ENCODE data around the gene AMOTL1. TPM values are rescaled to one million over a fixed set of nuclear protein-coding genes. Genes with fewer than 3 reads are reported as not detected.

AMOTL1 gene
- total RNA-seq, 4 donors from 2014 or later, result 32.0 to 67.6 (median 56.8) TPM

- no peak for TF ChIP-seq CTCF (IDR thresholded peaks at IDR 0.05)
- ATAC-seq (ENCODE audit: low FRiP score) (no peak), DNase-seq (ENCODE audit: low spot score) (no peak)
Measured at GRCh38 chr11:94853836-94854235, 85.7 kb downstream of the AMOTL1 start.

- ATAC-seq (ENCODE audit: low FRiP score) (no peak), DNase-seq (ENCODE audit: low spot score) (no peak)
- TF ChIP-seq CTCF (IDR thresholded peaks at IDR 0.05), result no peak
Measured at GRCh38 chr11:94854770-94855633, 86.8 kb downstream of the AMOTL1 start.

- TF ChIP-seq CTCF (IDR thresholded peaks at IDR 0.05), result no peak
- DNase-seq (ENCODE audit: low spot score) (no peak), ATAC-seq (ENCODE audit: low FRiP score) (no peak)
Measured at GRCh38 chr11:94855666-94856065, 87.5 kb downstream of the AMOTL1 start.

GRCh38 chr11:94856443-94856842, 88.3 kb downstream of the AMOTL1 start:
- ATAC-seq (ENCODE audit: low FRiP score), result no peak
- no peak for DNase-seq (ENCODE audit: low spot score)
- no peak for TF ChIP-seq CTCF (IDR thresholded peaks at IDR 0.05)

GRCh38 chr11:94857337-94857736, 89.2 kb downstream of the AMOTL1 start:
- ATAC-seq (ENCODE audit: low FRiP score), result no peak

GRCh38 chr11:94858012-94858705, 90.0 kb downstream of the AMOTL1 start:
- ATAC-seq (ENCODE audit: low FRiP score), result no peak
- TF ChIP-seq CTCF (IDR thresholded peaks at IDR 0.05), result no peak
- DNase-seq (ENCODE audit: low spot score), result no peak

More at GRCh38 chr11:94857337-94857736, 89.2 kb downstream of the AMOTL1 start:
- no peak for TF ChIP-seq CTCF (IDR thresholded peaks at IDR 0.05)
- no peak for DNase-seq (ENCODE audit: low spot score)
